Effector memory CD4-positive, alpha-beta T cell (primary cell): ENCODE results near the gene PLXNB2.
A peak's percentile ranks its signal among the peaks of the same experiment; 100 is the strongest.
"Not testable (repeated sequence)": the region's sequence is repeated elsewhere in the genome, so short reads cannot be mapped to it uniquely, and the experiment has no call there.

Experiments
- DNase-seq, 3 donors: peaks; one replicate each; pipeline ENCODE4 v3.0.0-alpha.2; 2020
- H3K27ac ChIP-seq: 2 replicates; pipeline ENCODE4 v1.7.0; 2013; ENCODE audit warnings: mild to moderate bottlenecking, low read length, moderate library complexity; ENCODE audit not compliant: insufficient read depth, poor library complexity, severe bottlenecking
- H3K27me3 ChIP-seq: replicated peaks from 2 replicates; pipeline ENCODE4 v1.7.0; 2013; ENCODE audit warnings: mild to moderate bottlenecking, low read length; ENCODE audit not compliant: insufficient read depth, control insufficient read depth, poor library complexity, severe bottlenecking
- H3K36me3 ChIP-seq: 2 replicates; pipeline ENCODE4 v1.7.0; 2013; ENCODE audit warnings: mild to moderate bottlenecking, low read length, moderate library complexity; ENCODE audit not compliant: control insufficient read depth, insufficient read depth
- H3K4me1 ChIP-seq: 2 replicates; pipeline ENCODE4 v1.7.0; 2013; ENCODE audit warnings: low read length, mild to moderate bottlenecking; ENCODE audit not compliant: control insufficient read depth, insufficient read depth, poor library complexity, severe bottlenecking
- H3K4me3 ChIP-seq: 2 replicates; pipeline ENCODE4 v1.7.0; 2013; ENCODE audit warnings: low read length, low read depth, mild to moderate bottlenecking; ENCODE audit not compliant: insufficient read depth, poor library complexity, severe bottlenecking
- H3K9me3 ChIP-seq: 2 replicates; pipeline ENCODE4 v1.7.0; 2013; ENCODE audit warnings: mild to moderate bottlenecking, low read length, moderate library complexity; ENCODE audit not compliant: control insufficient read depth

The PLXNB2 gene

DNA sequence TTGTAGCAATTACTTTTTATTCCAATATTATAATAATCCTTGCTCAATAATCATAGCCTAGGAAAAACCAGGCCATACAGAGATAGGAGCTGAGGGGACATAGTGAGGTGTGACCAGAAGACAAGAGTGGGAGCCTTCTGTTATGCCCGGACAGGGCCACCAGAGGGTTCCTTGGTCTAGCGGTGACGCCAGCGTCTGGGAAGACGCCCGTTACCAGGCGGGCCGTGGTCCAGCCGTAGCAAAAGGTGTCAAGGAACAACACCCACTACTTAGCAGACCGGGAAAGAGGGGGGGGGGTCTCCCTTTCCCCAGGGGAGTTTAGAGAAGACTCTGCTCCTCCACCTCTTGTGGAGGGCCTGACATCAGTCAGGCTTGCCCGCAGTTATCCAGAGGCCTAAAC is 34.1 kb downstream of the PLXNB2 start:
- H3K9me3 ChIP-seq, H3K36me3 ChIP-seq, H3K4me3 ChIP-seq, DNase-seq, H3K27me3 ChIP-seq, H3K27ac ChIP-seq: not testable (repeated sequence)
- peaks cover 30% of the 10 kb centered on the region for H3K4me1 ChIP-seq

DNA sequence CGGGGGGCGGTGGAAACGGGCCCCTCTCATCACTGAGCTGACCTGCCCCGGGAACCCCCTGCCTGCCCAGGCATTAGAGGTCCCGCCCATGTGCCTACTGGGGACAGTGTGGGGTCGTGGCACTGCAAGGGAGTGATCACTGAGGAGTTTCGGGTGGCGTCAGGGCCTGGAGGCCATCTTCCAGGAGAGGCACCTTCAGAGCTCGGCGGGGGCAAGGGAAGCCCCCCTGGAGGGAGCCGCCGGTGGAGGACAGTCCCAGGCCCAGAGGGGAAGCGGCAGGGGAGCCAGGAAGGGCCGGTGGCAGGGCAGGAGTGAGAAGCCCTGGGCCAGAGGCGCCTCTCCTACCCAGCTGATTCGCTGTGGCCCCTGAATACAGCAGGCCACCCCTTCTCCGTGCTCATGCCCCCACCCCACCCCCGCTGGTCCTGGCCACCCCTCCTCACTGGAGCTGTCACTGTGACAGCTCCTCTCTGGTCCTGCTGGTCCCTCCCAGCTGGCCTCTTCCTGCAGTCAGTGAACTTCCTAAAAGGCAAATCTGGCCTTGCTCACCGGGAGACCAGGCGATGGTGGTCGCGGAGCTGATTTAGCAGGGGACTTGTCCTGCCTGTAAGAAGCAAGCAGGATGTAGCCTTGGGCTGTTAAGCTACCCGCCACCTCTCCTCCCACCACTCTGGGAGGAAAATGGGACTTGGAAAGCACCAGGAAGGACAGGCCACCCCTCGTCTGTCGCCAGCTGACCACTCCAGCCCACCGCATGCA is 35.2 kb downstream of the PLXNB2 start:
- Histone ChIP-seq H3K36me3 (no peaks in the 10 kb centered on the region), H3K27ac (no peak overlapping the region), H3K9me3 (no peaks in the 10 kb centered on the region), H3K27me3 (no peaks in the 10 kb centered on the region), H3K4me3 (no peak overlapping the region), H3K4me1 (peaks cover 37% of the 10 kb centered on the region)
- no peak for DNase-seq

DNA sequence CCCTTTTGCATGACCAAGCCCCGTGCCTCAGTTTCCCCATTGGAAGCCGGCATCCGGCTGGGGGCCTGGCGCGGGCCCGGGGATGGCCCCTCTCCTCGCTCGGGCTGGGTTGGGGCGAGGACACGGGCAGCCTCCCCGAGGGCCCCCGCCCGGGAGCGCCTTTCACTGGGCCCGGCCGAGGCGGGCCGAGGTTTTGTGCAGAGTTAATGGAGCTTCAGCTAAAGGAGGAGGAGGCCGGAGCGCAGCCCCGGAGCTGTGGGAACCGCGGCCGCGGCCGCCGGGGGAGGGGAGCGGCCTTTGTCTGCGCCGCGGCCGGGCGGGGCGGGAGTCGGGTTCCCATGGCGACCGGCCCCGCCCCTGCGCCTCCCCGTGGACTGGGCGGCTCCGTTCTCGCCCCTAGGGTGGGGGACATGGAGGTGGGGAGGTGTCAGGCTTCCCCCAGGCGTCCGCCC is 35.9 kb downstream of the PLXNB2 start:
- Histone ChIP-seq H3K36me3 (no peaks in the 10 kb centered on the region), H3K27ac (no peak overlapping the region), H3K4me1 (peaks cover 37% of the 10 kb centered on the region), H3K27me3 (no peaks in the 10 kb centered on the region), H3K4me3 (peak overlapping the region; percentile 64), H3K9me3 (no peaks in the 10 kb centered on the region)
- DNase-seq: peak; percentile 25 to 55 (median 29)

DNA sequence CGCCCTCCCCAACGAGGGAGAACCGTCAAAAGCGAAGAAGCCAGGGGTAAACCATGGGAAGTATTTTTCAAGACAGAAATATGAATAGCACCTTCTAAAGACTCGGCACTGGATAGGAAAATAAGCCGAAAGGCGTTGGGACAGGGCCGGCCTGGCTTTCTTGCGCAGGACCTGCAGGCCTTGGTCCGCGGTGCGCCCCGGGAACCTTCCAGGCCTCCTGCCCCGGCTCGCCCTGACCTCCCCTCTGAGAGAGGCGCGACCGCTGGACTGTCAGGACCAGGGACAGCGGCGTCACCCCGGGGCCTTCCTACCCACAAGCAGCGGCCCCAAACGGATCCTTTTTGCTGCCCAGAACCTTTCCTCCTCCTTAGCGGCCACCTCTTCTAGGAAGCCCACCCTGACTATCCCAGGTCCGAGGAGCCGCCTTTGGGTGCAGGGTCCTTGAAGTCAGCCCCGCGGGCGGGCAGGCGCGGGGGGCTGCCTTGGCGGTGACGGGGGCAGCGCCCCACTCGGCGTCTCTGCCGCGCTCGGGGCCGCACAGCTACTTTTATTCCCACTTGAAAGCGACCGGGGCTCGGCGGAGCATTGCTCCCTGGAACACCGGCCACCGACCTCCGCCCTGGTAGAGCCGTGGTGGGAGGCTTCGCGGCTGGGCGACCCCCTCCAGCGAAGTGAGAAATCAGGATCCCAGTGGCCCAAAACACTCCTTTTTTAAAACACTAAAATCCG is 36.6 kb downstream of the PLXNB2 start:
- peak overlapping the region; percentile 64 for H3K4me3 ChIP-seq
- peaks cover 37% of the 10 kb centered on the region for H3K4me1 ChIP-seq

DNA sequence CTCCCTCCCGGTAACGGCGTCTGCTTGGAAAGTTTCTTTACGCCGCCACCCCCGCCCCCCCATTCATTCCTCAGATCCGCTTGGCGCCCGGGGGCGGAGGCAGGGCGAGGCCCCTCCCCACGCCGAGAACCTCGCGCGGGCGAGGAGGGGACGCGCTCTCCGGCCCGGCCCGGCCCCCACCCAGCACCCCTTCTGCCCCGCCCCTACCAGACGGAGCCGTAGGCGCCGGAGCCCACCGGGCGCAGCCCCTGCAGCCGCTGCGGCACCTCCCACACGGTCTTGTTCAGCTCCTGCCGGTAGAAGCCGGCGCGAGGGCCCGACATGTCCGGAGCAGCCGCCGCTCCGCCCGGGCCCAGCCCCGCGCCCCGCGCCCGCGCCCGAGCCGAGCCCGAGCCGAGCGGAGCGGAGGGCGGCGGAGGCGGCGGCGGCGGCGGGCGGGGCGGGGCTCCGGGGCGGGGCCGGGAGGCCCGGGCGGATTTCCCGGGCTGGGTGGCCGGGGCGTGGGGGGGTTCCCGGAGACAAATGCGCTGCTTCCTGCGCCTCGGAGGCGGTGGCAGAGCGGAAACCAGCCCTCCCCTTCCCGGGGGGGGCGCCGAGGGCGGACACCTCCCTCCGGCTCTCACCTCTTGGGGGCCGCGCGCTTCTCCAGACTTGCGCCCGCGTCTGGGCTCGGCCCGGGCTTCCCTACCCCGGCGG is 37.3 kb downstream of the PLXNB2 start, which contains the start of gene MAPK11:
Gene MAPK11 (minus strand): TSS at position 411 of the 696 bp plus-strand sequence. CDS start 88 bp downstream, at position 323.
- peak within 1 kb of the TSS; percentile 27 for H3K27ac ChIP-seq
- H3K4me3 ChIP-seq: peak within 1 kb of the TSS; percentile 64
- H3K27me3 ChIP-seq: no peaks in the 10 kb centered on the region
- H3K4me1 ChIP-seq: peaks cover 37% of the 10 kb centered on the region
- H3K36me3 ChIP-seq: no peaks in the 10 kb centered on the region
- no peaks in the 10 kb centered on the region for H3K9me3 ChIP-seq
- DNase-seq: peak; percentile 60 to 68 (median 62)

More for the DNA sequence above, 36.6 kb downstream of the PLXNB2 start:
- peak; percentile 32 to 64 (median 53) for DNase-seq
- Histone ChIP-seq H3K27ac (peak overlapping the region; percentile 27), H3K27me3 (no peaks in the 10 kb centered on the region), H3K36me3 (no peaks in the 10 kb centered on the region), H3K9me3 (no peaks in the 10 kb centered on the region)

DNA sequence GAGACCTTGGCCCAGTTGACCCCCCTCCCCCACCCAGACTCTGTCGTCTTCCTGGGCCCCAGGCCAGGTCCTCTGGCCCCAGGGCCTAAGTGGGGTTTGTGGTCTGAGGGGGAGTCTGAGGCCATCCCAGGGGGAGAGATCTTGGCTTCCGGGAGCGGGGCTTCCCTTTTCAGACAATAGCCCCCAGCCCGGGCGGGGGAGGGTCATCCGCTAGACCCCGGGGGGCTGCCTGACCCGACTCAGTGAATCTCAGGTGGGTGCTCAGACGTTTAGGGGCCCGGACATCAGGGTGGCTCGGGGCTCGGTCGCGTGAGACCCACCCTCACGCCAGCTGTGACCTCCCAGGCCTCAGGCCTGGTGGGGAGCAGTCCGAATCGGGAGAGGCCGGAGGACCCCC is 37.9 kb downstream of the PLXNB2 start:
- no peak for DNase-seq
- Histone ChIP-seq H3K4me3 (peak overlapping the region; percentile 45), H3K27ac (no peak overlapping the region), H3K9me3 (no peaks in the 10 kb centered on the region), H3K27me3 (no peaks in the 10 kb centered on the region), H3K4me1 (peaks cover 37% of the 10 kb centered on the region), H3K36me3 (no peaks in the 10 kb centered on the region)

DNA sequence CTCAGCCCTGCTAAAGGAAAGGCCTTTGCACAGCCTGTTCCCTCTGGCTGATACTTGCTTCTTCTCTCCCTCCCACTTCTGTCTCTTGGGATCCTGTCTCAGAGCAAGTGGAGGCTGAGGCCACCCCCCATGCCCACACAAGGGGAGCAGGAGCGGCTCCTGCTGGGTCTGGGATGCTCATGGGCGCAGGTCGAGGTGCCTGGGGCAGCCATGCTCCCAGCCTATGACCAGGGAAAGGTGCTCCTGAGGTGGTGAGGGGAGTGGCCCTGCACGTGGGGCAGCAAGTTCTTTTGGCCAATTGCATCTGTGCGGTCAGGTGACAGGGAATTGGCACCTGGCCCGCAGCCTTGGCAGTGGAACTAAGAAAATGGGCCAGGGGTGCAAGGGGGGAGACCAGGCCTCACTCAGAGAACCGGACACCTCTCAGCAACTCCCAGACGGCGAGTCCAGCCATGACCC is 38.8 kb downstream of the PLXNB2 start:
- Histone ChIP-seq H3K4me3 (no peak overlapping the region), H3K4me1 (peaks cover 35% of the 10 kb centered on the region), H3K27ac (no peak overlapping the region), H3K36me3 (no peaks in the 10 kb centered on the region), H3K27me3 (no peaks in the 10 kb centered on the region), H3K9me3 (no peaks in the 10 kb centered on the region)
- DNase-seq: no peak

DNA sequence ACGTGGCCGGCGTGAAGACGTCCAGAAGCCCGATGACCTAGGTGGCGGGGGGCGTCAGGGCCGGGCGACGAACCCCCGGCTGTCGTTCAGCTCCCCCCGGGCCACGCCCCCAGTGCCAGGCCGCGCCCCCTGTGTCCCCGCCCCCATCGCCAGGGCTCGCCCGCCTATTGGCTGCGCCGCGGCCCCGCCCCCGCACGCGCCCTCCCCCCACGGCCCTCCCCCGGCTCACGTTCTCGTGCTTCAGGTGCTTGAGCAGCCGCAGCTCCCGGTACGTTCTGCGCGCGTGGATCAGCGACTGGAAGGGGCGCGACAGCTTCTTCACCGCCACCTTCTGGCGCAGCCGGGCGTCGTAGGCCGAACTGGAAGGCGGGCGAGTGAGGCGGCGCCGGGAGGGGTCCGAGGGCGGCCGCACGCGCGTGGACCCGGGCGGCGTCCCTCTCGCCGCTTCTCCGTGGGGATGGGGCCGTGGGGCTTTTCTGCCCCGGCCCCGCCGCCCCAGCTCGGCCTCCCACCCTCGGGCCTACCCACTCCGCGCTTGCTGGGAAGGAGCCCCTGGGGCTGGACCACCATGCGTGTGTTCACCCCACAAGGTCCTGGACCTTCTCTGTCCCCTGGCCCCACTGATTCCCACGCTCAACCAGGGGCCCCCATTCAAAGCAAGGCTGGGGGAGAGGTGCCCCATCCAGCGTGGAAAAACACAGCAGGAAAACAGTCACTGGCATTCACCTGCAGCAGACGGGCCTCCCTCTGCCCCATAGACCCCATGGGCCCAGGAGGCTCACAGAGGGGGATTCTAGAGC is 39.7 kb downstream of the PLXNB2 start:
- H3K4me1 ChIP-seq: peaks cover 35% of the 10 kb centered on the region
- no peak overlapping the region for H3K4me3 ChIP-seq
- H3K9me3 ChIP-seq: no peaks in the 10 kb centered on the region
- DNase-seq: peak; percentile 19 to 51 (median 42)
- no peaks in the 10 kb centered on the region for H3K36me3 ChIP-seq
- H3K27ac ChIP-seq: no peak overlapping the region
- peaks cover 9% of the 10 kb centered on the region for H3K27me3 ChIP-seq

DNA sequence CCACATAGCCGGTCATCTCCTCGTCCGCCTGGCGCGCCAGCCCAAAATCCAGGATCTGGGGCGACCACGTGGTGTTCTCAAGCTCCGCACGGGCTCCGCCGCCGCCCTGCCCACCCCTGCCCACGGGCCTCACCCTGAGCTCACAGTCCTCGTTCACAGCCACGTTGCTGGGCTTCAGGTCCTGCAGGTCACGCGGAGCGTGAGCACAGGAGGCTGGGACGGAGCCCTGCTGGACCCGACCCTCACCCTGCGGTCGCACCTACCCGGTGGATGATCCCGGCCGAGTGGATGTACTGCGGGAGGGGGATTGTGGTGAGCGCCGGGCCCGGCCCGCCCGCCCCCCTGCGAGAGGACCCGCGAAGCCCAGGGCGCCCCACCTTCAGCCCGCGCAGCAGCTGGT is 40.5 kb downstream of the PLXNB2 start:
- no peak for DNase-seq
- H3K4me1 ChIP-seq: peaks cover 33% of the 10 kb centered on the region
- H3K27ac ChIP-seq: no peak overlapping the region
- no peaks in the 10 kb centered on the region for H3K9me3 ChIP-seq
- no peak overlapping the region for H3K4me3 ChIP-seq
- peaks cover 17% of the 10 kb centered on the region for H3K27me3 ChIP-seq
- H3K36me3 ChIP-seq: no peaks in the 10 kb centered on the region
